OCI-LY7 (cell line): Measurements from ENCODE around the gene SLAMF1. TPM values are rescaled to one million over a fixed set of nuclear protein-coding genes. Genes with fewer than 3 reads are reported as not detected.

Experiments used
- BruUV-seq: library from RNA; stranded (reverse); fragments of 400-500 nt; replicated peaks from 2 replicates; lab custom pipeline; 2021; lab: Mats Ljungman, UMichigan
- CTCF ChIA-PET: fragments of 300-600 bp; sonication (Branson Sonifier 250); formaldehyde crosslinking; loops from one replicate; lab custom pipeline; 2022; ENCODE audit warnings: antibody characterized with exemption; ENCODE audit not compliant: unreplicated experiment; lab: Charles Lee
- POLR2A ChIA-PET: fragments of 300-600 bp; sonication (Branson Sonifier 250); formaldehyde crosslinking; loops from one replicate; lab custom pipeline; 2022; ENCODE audit warnings: antibody characterized with exemption; lab: Charles Lee
- DNase-seq: peaks from one replicate; pipeline ENCODE4 v3.0.0-alpha.2; 2015; ENCODE audit warnings: low spot score
- H2AFZ ChIP-seq: fragments of 200-600 bp; sonication (generic), shearing (Covaris generic); 2 replicates; pipeline ENCODE4 v1.6.1; 2014; ENCODE audit warnings: mild to moderate bottlenecking, antibody characterized with exemption, low read length, moderate library complexity
- H3K27ac ChIP-seq: fragments of 200-600 bp; sonication (generic); 2 replicates; pipeline ENCODE4 v1.5.1; 2014; ENCODE audit warnings: mixed run types, low read depth, mild to moderate bottlenecking, moderate library complexity, low read length, inconsistent platforms; ENCODE audit not compliant: poor library complexity, severe bottlenecking
- H3K36me3 ChIP-seq: fragments of 200-600 bp; sonication (generic); 2 replicates; pipeline ENCODE4 v1.6.1; 2014; ENCODE audit warnings: mild to moderate bottlenecking, antibody characterized with exemption, low read length, moderate library complexity, mixed read lengths; ENCODE audit not compliant: insufficient read depth
- H3K4me1 ChIP-seq: fragments of 200-600 bp; sonication (generic); 2 replicates; pipeline ENCODE4 v1.5.1; 2014; ENCODE audit warnings: mild to moderate bottlenecking, low read length; ENCODE audit not compliant: insufficient read depth, poor library complexity, severe bottlenecking
- H3K4me2 ChIP-seq: fragments of 200-600 bp; sonication (generic); 2 replicates; pipeline ENCODE4 v1.6.1; 2014; ENCODE audit warnings: mild to moderate bottlenecking, low read length
- H3K4me3 ChIP-seq: fragments of 200-600 bp; sonication (generic); 2 replicates; pipeline ENCODE4 v1.5.1; 2014; ENCODE audit warnings: mild to moderate bottlenecking, low read depth, low read length; ENCODE audit not compliant: poor library complexity, severe bottlenecking
- H3K79me2 ChIP-seq: fragments of 200-600 bp; sonication (generic); 2 replicates; pipeline ENCODE4 v1.6.1; 2016; ENCODE audit warnings: low read depth, mild to moderate bottlenecking, low read length, moderate library complexity, mixed read lengths; ENCODE audit not compliant: insufficient read depth
- H3K9me2 ChIP-seq: fragments of 200-600 bp; sonication (generic); 2 replicates; pipeline ENCODE4 v1.6.1; 2016; ENCODE audit warnings: mild to moderate bottlenecking, low read length, mixed read lengths; ENCODE audit not compliant: insufficient read depth
- H3K9me3 ChIP-seq: fragments of 200-600 bp; sonication (generic); 2 replicates; pipeline ENCODE4 v1.6.1; 2014; ENCODE audit warnings: mild to moderate bottlenecking, mixed run types, low read length, mixed read lengths
- H4K20me1 ChIP-seq: fragments of 200-600 bp; sonication (generic); 2 replicates; pipeline ENCODE4 v1.6.1; 2014; ENCODE audit warnings: mild to moderate bottlenecking, antibody characterized with exemption, low read length, moderate library complexity, mixed read lengths; ENCODE audit not compliant: insufficient read depth
- EZH2phosphoT487 ChIP-seq: fragments of 200-600 bp; sonication (generic); IDR thresholded peaks from 2 replicates; pipeline ENCODE4 v1.6.1; 2018; ENCODE audit warnings: low read depth, borderline replicate concordance, mild to moderate bottlenecking, mixed run types, antibody characterized with exemption, low read length, moderate library complexity, mixed read lengths
- intact Hi-C: fragments of 100-400 bp; cut with micrococcal nuclease; formaldehyde crosslinking; loops from one replicate; pipeline ENCODE4 v1.10.0; 2022; ENCODE audit not compliant: unreplicated experiment
- total RNA-seq, 2 experiments: library from RNA; depleted of rRNA in 1 of 2; stranded (reverse); fragments of >200 nt in 1 of 2; shearing (Covaris generic) in 1 of 2; gene quantifications; 2 replicates each; pipeline ENCODE4 v1.2.3, GENCODE V29; 2014 to 2022
- TF ChIP-seq, protein P1 (sequence below): fragments of 200-600 bp; sonication (generic); conservative IDR thresholded peaks from 2 replicates; pipeline ENCODE4 v1.5.1; 2014; ENCODE audit warnings: mild to moderate bottlenecking, antibody characterized with exemption, low read length, moderate library complexity, mixed read lengths

SLAMF1 gene
- total RNA-seq, 2 experiments from 2014 or later, result 0.32 to 0.72 TPM

GRCh38 chr1:160597705-160598104, 49.1 kb downstream of the SLAMF1 start:
- Histone ChIP-seq H3K9me2 (no peaks in the 10 kb centered on the region), H3K36me3 (no peaks in the 10 kb centered on the region; the same call in 1 of the 2 replicates), H4K20me1 (no peaks in the 10 kb centered on the region), H3K9me3 (peaks cover 17% of the 10 kb centered on the region; the same call in 1 of the 2 replicates), H2AFZ (no peak overlapping the region), H3K27ac (no peak overlapping the region), H3K4me3 (no peak overlapping the region), H3K4me1 (no peaks in the 10 kb centered on the region), H3K4me2 (no peak overlapping the region), H3K79me2 (no peaks in the 10 kb centered on the region)
- TF ChIP-seq EZH2phosphoT487, result no peak
- TF ChIP-seq, protein P1, sequence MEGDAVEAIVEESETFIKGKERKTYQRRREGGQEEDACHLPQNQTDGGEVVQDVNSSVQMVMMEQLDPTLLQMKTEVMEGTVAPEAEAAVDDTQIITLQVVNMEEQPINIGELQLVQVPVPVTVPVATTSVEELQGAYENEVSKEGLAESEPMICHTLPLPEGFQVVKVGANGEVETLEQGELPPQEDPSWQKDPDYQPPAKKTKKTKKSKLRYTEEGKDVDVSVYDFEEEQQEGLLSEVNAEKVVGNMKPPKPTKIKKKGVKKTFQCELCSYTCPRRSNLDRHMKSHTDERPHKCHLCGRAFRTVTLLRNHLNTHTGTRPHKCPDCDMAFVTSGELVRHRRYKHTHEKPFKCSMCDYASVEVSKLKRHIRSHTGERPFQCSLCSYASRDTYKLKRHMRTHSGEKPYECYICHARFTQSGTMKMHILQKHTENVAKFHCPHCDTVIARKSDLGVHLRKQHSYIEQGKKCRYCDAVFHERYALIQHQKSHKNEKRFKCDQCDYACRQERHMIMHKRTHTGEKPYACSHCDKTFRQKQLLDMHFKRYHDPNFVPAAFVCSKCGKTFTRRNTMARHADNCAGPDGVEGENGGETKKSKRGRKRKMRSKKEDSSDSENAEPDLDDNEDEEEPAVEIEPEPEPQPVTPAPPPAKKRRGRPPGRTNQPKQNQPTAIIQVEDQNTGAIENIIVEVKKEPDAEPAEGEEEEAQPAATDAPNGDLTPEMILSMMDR, result no peak
- no TSS peak for BruUV-seq
- ChIA-PET CTCF (no interaction called here), POLR2A (interaction anchor here (0.7 to 1.5 kb wide), 7 partner anchors 8 to 77 kb away, joined by 3 to 5 read pairs (median 4); no protein-coding TSS in a partner anchor)
- intact Hi-C loops, result no loop called here
- DNase-seq, result no peak

DNA sequence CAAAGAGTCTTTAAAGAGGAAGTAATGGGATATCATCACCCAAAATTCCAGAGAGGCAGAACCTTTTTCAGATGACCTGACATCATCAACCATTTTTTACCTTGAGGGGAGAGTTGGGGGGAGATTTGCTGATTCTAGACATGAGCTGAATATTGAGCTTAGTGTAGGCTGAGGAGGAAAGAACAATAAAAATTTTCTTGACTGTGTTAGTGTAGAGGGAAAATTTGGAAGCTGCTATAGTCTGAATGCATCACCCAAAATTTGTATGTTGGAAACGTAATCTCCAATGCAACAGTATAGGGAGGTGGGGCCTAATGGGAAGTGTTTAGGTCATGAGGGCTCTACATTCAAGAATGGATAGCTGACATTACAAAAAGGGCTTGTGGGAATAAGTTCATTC, 49.8 kb downstream of the SLAMF1 start:
- Histone ChIP-seq H3K79me2 (no peaks in the 10 kb centered on the region), H3K4me2 (no peak overlapping the region), H4K20me1 (no peaks in the 10 kb centered on the region), H3K9me3 (peaks cover 22% of the 10 kb centered on the region; the same call in 1 of the 2 replicates), H2AFZ (no peak overlapping the region), H3K27ac (no peak overlapping the region), H3K9me2 (no peaks in the 10 kb centered on the region), H3K4me3 (no peak overlapping the region), H3K4me1 (no peaks in the 10 kb centered on the region), H3K36me3 (no peaks in the 10 kb centered on the region; the same call in 1 of the 2 replicates)
- no TSS peak for BruUV-seq
- ChIA-PET CTCF (interaction anchor here (0.5 to 1.0 kb wide), 2 partner anchors 13 to 336 kb away, joined by 3 read pairs; no protein-coding TSS in a partner anchor), POLR2A (interaction anchor here (1.0 to 1.1 kb wide), 2 partner anchors 8 to 19 kb away, joined by 3 read pairs; no protein-coding TSS in a partner anchor)
- TF ChIP-seq, protein P1, result no peak
- TF ChIP-seq EZH2phosphoT487, result no peak
- DNase-seq, result no peak
- intact Hi-C loops, result no loop called here

- no peak overlapping the region for H3K27ac ChIP-seq
- CTCF ChIA-PET, result no interaction called here
- H3K4me2 ChIP-seq, result no peak overlapping the region
- TF ChIP-seq EZH2phosphoT487, result no peak
- TF ChIP-seq, protein P1, result no peak
- no peak overlapping the region for H3K4me3 ChIP-seq
- no peaks in the 10 kb centered on the region; the same call in 1 of the 2 replicates for H3K36me3 ChIP-seq
- no peak for DNase-seq
- no TSS peak for BruUV-seq
- H3K4me1 ChIP-seq, result peaks cover 21% of the 10 kb centered on the region
- H3K9me2 ChIP-seq, result no peaks in the 10 kb centered on the region
- intact Hi-C loops, result no loop called here
- H3K9me3 ChIP-seq, result peaks cover 23% of the 10 kb centered on the region; the same call in 1 of the 2 replicates
- H2AFZ ChIP-seq, result peak overlapping the region; percentile 30; the same call in 1 of the 2 replicates
- POLR2A ChIA-PET, result interaction anchor here (0.7 to 1.4 kb wide), 3 partner anchors 13 to 36 kb away, joined by 3 to 5 read pairs (median 4); no protein-coding TSS in a partner anchor
- H3K79me2 ChIP-seq, result no peaks in the 10 kb centered on the region
- H4K20me1 ChIP-seq, result no peaks in the 10 kb centered on the region
Measured at GRCh38 chr1:160590488-160590887, 56.4 kb downstream of the SLAMF1 start.
